HL-60/S4 treated with phorbol 12-myristate 13-acetate at 8.2 ng/mL for 4 days and 3 days (cell line): ENCODE measurements around the gene PTMS.

Experiments
- in situ Hi-C: fragments of 300-500 bp; cut with MboI; formaldehyde crosslinking; loops from 2 replicates; pipeline ENCODE4 v1.15.0; 2022; ENCODE audit warnings: low sequenced_read_pairs

The PTMS gene

GRCh38 chr12:6771091-6771495 lies 4.9 kb downstream of the PTMS start:
- in situ Hi-C loops = no loop called here

GRCh38 chr12:6771509-6772330 lies 5.6 kb downstream of the PTMS start:
- in situ Hi-C loops = no loop called here

- in situ Hi-C loops = no loop called here
Measured at GRCh38 chr12:6772331-6772695, 6.2 kb downstream of the PTMS start, which contains the start of gene LAG3. Gene LAG3 (plus strand): TSS chr12:6772520. CDS start chr12:6772853, 333 bp downstream.

GRCh38 chr12:6772726-6773589 lies 6.8 kb downstream of the PTMS start:
- in situ Hi-C loops = no loop called here

GRCh38 chr12:6773590-6774351 lies 7.6 kb downstream of the PTMS start:
- in situ Hi-C loops = no loop called here

GRCh38 chr12:6774499-6775062 lies 8.4 kb downstream of the PTMS start:
- in situ Hi-C loops = no loop called here

- in situ Hi-C loops = no loop called here
Measured at GRCh38 chr12:6775185-6776174, 9.3 kb downstream of the PTMS start.

GRCh38 chr12:6777386-6777785 lies 11.2 kb downstream of the PTMS start:
- in situ Hi-C loops = no loop called here

- in situ Hi-C loops = no loop called here
Measured at GRCh38 chr12:6778217-6778573, 12.0 kb downstream of the PTMS start.

- in situ Hi-C loops = no loop called here
Measured at GRCh38 chr12:6778574-6779550, 12.7 kb downstream of the PTMS start.

GRCh38 chr12:6779708-6780432 lies 13.7 kb downstream of the PTMS start:
- in situ Hi-C loops = no loop called here

GRCh38 chr12:6780573-6780972 lies 14.4 kb downstream of the PTMS start:
- in situ Hi-C loops = no loop called here

GRCh38 chr12:6782119-6782518 lies 16.0 kb downstream of the PTMS start:
- in situ Hi-C loops = no loop called here

GRCh38 chr12:6782850-6783566 lies 16.8 kb downstream of the PTMS start:
- in situ Hi-C loops = no loop called here

- in situ Hi-C loops = no loop called here
Measured at GRCh38 chr12:6783828-6784227, 17.7 kb downstream of the PTMS start.

GRCh38 chr12:6784296-6784695 lies 18.1 kb downstream of the PTMS start:
- in situ Hi-C loops = no loop called here

GRCh38 chr12:6784761-6785160 lies 18.6 kb downstream of the PTMS start:
- in situ Hi-C loops = no loop called here
